PC-9 (cell line): ENCODE results near the gene MYO1C. TPM values are rescaled to one million over a fixed set of nuclear protein-coding genes. Genes with fewer than 3 reads are reported as not detected.

Experiments used
- BruUV-seq: library from RNA; stranded (reverse); fragments of 400-500 nt; replicated peaks from 2 replicates; lab custom pipeline; 2021; lab: Mats Ljungman, UMichigan
- CTCF ChIA-PET: fragments of 300-600 bp; sonication (Branson Sonifier 250); formaldehyde crosslinking; loops from one replicate; lab custom pipeline; 2022; ENCODE audit warnings: antibody characterized with exemption; lab: Charles Lee
- POLR2A ChIA-PET: fragments of 300-600 bp; sonication (Branson Sonifier 250); formaldehyde crosslinking; loops from one replicate; lab custom pipeline; 2022; ENCODE audit warnings: antibody characterized with exemption; ENCODE audit not compliant: unreplicated experiment; lab: Charles Lee
- DNase-seq, 2 experiments: peaks; one replicate each; pipeline versions ENCODE4 v3.0.0 to v3.0.0-alpha.2; 2015 to 2022; ENCODE audit warnings: mixed read lengths in 1 of 2
- H2AFZ ChIP-seq: fragments of 200-600 bp; sonication (generic); 2 replicates; pipeline ENCODE4 v1.8.1; 2017; ENCODE audit warnings: antibody characterized with exemption
- H3F3A ChIP-seq: fragments of 200-600 bp; sonication (generic); 2 replicates; pipeline ENCODE4 v1.8.1; 2017; ENCODE audit warnings: antibody characterized with exemption, mild to moderate bottlenecking, low read depth; ENCODE audit not compliant: insufficient read depth
- H3K27ac ChIP-seq: fragments of 200-600 bp; sonication (generic); 2 replicates; pipeline ENCODE4 v1.6.1; 2016; ENCODE audit warnings: mixed run types
- H3K27me3 ChIP-seq: fragments of 200-600 bp; sonication (generic); 2 replicates; pipeline ENCODE4 v1.6.1; 2016; ENCODE audit warnings: low read depth, mixed run types; ENCODE audit not compliant: insufficient read depth
- H3K36me3 ChIP-seq: fragments of 200-600 bp; sonication (generic); 2 replicates; pipeline ENCODE4 v1.6.1; 2016; ENCODE audit warnings: low read depth, mixed run types
- H3K4me1 ChIP-seq: fragments of 200-600 bp; sonication (generic); replicated peaks from 2 replicates; pipeline ENCODE4 v1.6.1; 2016; ENCODE audit warnings: mixed run types; ENCODE audit not compliant: insufficient read depth
- H3K4me2 ChIP-seq: fragments of 200-600 bp; sonication (generic); 2 replicates; pipeline ENCODE4 v1.6.1; 2017; ENCODE audit warnings: mixed run types
- H3K4me3 ChIP-seq: fragments of 200-600 bp; sonication (generic); 2 replicates; pipeline ENCODE4 v1.6.1; 2016; ENCODE audit warnings: mixed run types
- H3K79me2 ChIP-seq: fragments of 200-600 bp; sonication (generic); 2 replicates; pipeline ENCODE4 v1.6.1; 2017; ENCODE audit warnings: low read depth, mixed run types
- H3K9me2 ChIP-seq: fragments of 200-600 bp; sonication (generic); 2 replicates; pipeline ENCODE4 v1.8.1; 2017; ENCODE audit warnings: mild to moderate bottlenecking; ENCODE audit not compliant: insufficient read depth
- H3K9me3 ChIP-seq: fragments of 200-600 bp; sonication (generic); 2 replicates; pipeline ENCODE4 v1.8.1; 2016; ENCODE audit warnings: low read depth; ENCODE audit not compliant: insufficient read depth
- H4K20me1 ChIP-seq: fragments of 200-600 bp; sonication (generic); 2 replicates; pipeline ENCODE4 v1.8.1; 2017; ENCODE audit not compliant: insufficient read depth
- EZH2 ChIP-seq: fragments of 200-600 bp; sonication (generic); IDR thresholded peaks from 2 replicates; pipeline ENCODE4 v1.8.0; 2017; ENCODE audit warnings: antibody characterized with exemption, low read depth
- intact Hi-C: fragments of 100-400 bp; cut with micrococcal nuclease; formaldehyde crosslinking; loops from one replicate; pipeline ENCODE4 v1.10.0; 2022; ENCODE audit not compliant: unreplicated experiment
- total RNA-seq: library from RNA; stranded (reverse); gene quantifications from 2 replicates; pipeline ENCODE4 v1.2.3, GENCODE V29; 2021
- TF ChIP-seq, protein P1 (sequence below): fragments of 200-600 bp; sonication (generic); conservative IDR thresholded peaks from 2 replicates; pipeline ENCODE4 v1.6.1; 2017; ENCODE audit warnings: mixed run types, antibody characterized with exemption, mild to moderate bottlenecking, moderate library complexity

The MYO1C gene
- total RNA-seq, 1 experiment from 2014 or later = 237 TPM

DNA sequence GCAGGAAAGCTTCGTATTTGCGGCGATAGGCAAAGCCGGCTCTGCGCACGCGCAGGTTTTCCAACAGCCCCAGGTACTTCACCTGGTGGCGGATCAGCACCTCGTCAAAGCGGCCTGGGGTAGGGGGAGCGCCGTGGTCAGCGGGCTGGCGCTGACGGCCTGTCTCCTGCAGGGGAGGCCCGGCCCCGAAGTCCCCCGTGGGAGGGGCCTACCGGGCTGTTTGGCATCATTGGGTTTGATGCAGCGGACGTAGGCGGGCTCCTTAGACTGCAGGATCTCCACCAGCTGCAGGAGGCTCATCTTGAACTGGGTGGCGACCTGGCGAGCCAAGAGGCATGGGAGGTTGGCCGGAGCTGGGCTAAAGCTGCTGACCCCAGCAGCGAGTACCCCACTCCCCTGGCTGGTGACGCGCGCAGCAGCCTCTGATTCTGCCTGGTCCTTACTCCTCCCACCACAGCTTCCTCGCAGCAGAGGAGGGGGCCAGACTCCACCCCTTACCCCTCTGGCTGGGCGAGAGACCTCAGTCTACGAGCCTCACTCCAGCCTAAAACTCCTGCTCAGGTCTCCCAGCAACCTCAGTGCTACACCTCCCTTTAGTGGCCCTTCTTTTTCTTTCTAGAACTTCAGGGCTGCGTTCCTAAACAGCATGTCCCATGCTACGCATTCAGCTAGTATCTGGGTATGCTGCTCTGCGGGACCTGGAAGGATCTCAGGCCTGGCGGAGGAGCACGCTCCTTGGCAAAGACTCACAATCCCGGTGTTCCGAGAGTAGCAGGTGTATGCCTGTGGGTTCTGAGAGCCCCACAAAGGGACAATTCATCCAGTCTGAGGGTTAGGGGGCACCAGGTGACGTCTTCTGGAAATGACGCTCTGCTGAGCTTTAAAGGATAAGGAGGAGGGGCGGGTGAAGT, 20.3 kb downstream of the MYO1C start:
- Histone ChIP-seq H3K79me2 (no peaks in the 10 kb centered on the region), H3K4me3 (no peak overlapping the region), H3K36me3 (peaks cover 8% of the 10 kb centered on the region; the same call in 1 of the 2 replicates), H3F3A (no peaks in the 10 kb centered on the region; the same call in 1 of the 2 replicates), H3K9me3 (no peaks in the 10 kb centered on the region), H4K20me1 (no peaks in the 10 kb centered on the region), H3K27me3 (no peaks in the 10 kb centered on the region), H3K27ac (no peak overlapping the region), H3K9me2 (no peaks in the 10 kb centered on the region), H3K4me1 (no peaks in the 10 kb centered on the region), H2AFZ (no peak overlapping the region), H3K4me2 (no peak overlapping the region)
- ChIA-PET CTCF (interaction anchor here (0.7 kb wide), 1 partner anchor 106 kb away, joined by 3 read pairs; no protein-coding TSS in a partner anchor), POLR2A (no interaction called here)
- TF ChIP-seq, protein P1, sequence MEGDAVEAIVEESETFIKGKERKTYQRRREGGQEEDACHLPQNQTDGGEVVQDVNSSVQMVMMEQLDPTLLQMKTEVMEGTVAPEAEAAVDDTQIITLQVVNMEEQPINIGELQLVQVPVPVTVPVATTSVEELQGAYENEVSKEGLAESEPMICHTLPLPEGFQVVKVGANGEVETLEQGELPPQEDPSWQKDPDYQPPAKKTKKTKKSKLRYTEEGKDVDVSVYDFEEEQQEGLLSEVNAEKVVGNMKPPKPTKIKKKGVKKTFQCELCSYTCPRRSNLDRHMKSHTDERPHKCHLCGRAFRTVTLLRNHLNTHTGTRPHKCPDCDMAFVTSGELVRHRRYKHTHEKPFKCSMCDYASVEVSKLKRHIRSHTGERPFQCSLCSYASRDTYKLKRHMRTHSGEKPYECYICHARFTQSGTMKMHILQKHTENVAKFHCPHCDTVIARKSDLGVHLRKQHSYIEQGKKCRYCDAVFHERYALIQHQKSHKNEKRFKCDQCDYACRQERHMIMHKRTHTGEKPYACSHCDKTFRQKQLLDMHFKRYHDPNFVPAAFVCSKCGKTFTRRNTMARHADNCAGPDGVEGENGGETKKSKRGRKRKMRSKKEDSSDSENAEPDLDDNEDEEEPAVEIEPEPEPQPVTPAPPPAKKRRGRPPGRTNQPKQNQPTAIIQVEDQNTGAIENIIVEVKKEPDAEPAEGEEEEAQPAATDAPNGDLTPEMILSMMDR = no peak
- no peak for TF ChIP-seq EZH2
- no TSS peak for BruUV-seq
- no peak for DNase-seq
- intact Hi-C loops = no loop called here

DNA sequence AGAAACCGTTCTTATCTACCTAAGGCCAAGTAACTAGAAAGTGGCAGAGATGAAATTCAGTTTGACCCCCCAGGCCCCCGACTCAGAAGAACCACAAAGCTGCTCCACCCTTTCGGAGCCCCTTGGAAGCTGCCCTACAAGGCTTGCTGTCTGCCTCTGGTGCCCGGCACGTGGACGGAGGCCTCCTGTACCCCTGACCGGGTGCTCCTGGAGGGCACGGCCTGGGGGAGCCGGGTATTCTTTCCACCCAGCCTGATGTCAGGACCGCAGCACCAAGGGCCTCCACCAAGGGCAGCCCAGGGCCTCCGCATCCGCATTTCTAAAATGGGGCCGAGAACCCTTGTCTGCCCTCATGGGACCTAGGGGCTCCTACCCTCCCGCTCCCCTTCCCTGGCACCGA, 21.0 kb downstream of the MYO1C start:
- BruUV-seq = no TSS peak
- H3K79me2 ChIP-seq = no peaks in the 10 kb centered on the region
- no peak overlapping the region for H3K4me2 ChIP-seq
- H3K36me3 ChIP-seq = peaks cover 13% of the 10 kb centered on the region
- peaks cover 4% of the 10 kb centered on the region; the same call in 1 of the 2 replicates for H3F3A ChIP-seq
- no peak overlapping the region for H3K27ac ChIP-seq
- H3K9me3 ChIP-seq = no peaks in the 10 kb centered on the region
- ChIA-PET CTCF (no interaction called here), POLR2A (no interaction called here)
- no peaks in the 10 kb centered on the region for H3K4me1 ChIP-seq
- H3K9me2 ChIP-seq = no peaks in the 10 kb centered on the region
- intact Hi-C loops = no loop called here
- no peaks in the 10 kb centered on the region for H3K27me3 ChIP-seq
- DNase-seq = no peak
- no peaks in the 10 kb centered on the region for H4K20me1 ChIP-seq
- H3K4me3 ChIP-seq = no peak overlapping the region
- H2AFZ ChIP-seq = no peak overlapping the region
- TF ChIP-seq EZH2 = no peak
- TF ChIP-seq, protein P1 = no peak

DNA sequence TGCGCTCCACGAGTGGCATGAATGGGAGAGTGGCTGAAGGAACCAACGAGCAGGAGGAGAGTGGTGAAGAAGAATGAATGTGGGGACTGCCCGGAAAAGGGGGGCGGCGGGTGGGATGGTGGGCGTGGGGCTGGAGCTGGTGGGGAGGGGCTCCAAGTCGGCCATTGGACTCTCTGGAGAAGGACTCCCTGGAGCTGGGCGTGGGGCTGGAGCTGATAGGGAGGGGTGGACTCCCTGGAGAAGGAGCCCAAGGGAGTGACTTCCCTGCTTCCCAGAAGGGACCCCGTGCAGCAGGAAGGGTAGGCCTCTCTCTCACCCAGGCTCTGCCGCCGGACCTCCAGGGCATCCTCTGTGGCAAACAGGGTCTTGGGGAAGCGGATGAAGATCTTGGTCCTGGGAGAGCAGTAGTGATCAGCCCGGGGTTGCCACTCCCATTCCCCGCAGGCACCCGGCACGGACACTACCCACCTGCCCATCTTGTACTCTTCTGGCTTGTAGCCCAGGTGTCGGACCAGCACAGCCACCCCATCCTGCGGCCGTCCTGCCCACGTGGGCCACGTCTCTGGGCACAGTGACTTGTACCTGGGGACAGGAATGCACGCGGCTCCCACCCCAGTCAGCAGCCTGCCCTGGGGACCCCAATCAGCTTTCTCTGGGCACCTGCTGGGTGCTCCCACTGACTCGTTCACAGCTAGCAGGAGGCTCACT, 21.6 kb downstream of the MYO1C start:
- no peak for TF ChIP-seq EZH2
- TF ChIP-seq, protein P1 = no peak
- intact Hi-C loops = no loop called here
- POLR2A ChIA-PET = no interaction called here

More for the DNA sequence above, 21.6 kb downstream of the MYO1C start:
- BruUV-seq = no TSS peak
- no peak overlapping the region for H3K4me2 ChIP-seq
- H3K4me1 ChIP-seq = no peaks in the 10 kb centered on the region
- no peaks in the 10 kb centered on the region for H3K9me2 ChIP-seq
- no peak for DNase-seq
- H3K27me3 ChIP-seq = no peaks in the 10 kb centered on the region
- no peak overlapping the region for H2AFZ ChIP-seq
- H3K4me3 ChIP-seq = no peak overlapping the region
- CTCF ChIA-PET = no interaction called here
- peaks cover 17% of the 10 kb centered on the region for H3K36me3 ChIP-seq
- no peaks in the 10 kb centered on the region for H4K20me1 ChIP-seq
- H3K9me3 ChIP-seq = no peaks in the 10 kb centered on the region
- no peak overlapping the region for H3K27ac ChIP-seq
- H3K79me2 ChIP-seq = no peaks in the 10 kb centered on the region
- H3F3A ChIP-seq = peaks cover 4% of the 10 kb centered on the region; the same call in 1 of the 2 replicates
